ENCODE results near the gene COX20. TPM values are rescaled to one million over a fixed set of nuclear protein-coding genes. Genes with fewer than 3 reads are reported as not detected.

Gene COX20
- total and polyA plus RNA-seq, 2 of the 13 experiments (the other 11 are each of a cell fraction or from before 2014, with no cell fraction given), result 34.4 to 95.8 TPM

DNA sequence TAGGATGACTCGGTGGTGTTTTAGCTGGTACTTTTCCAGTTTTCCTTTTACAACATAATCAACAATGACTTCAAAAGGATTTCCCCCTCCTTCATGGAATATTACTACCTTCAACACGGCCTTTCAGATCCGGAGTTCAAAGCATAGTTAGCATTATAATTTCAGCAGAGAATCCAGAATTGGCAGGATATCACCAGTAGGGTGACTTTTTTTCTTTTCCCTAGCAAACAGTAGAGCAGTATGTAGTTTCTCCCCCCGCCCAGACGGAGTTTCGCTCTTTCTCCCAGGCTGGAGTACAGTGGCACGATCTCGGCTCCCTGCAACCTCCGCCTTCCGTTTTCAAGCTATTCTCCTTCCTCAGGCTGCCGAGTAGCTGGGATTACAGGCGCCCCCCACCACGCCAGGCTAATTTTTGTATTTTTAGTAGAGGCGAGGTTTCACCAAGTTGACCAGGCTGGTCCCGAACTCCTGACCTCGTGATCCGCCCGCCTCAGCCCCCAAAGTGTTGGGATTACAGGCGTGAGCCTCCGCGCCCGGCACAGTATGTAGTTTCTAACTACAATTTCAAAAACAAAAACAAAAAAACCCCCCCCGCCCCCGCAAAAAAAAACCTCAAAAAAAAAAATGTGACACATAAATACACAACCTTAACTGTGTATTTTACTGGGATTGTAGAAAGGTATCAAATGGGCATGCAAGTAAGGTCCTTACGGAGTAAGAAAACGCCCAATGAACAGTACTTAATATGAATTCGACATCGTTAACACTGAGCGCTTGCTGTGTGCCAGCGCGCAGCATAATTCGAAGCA lies 1.5 kb upstream of the COX20 start (continued):
- TF ChIP-seq, protein P1, sequence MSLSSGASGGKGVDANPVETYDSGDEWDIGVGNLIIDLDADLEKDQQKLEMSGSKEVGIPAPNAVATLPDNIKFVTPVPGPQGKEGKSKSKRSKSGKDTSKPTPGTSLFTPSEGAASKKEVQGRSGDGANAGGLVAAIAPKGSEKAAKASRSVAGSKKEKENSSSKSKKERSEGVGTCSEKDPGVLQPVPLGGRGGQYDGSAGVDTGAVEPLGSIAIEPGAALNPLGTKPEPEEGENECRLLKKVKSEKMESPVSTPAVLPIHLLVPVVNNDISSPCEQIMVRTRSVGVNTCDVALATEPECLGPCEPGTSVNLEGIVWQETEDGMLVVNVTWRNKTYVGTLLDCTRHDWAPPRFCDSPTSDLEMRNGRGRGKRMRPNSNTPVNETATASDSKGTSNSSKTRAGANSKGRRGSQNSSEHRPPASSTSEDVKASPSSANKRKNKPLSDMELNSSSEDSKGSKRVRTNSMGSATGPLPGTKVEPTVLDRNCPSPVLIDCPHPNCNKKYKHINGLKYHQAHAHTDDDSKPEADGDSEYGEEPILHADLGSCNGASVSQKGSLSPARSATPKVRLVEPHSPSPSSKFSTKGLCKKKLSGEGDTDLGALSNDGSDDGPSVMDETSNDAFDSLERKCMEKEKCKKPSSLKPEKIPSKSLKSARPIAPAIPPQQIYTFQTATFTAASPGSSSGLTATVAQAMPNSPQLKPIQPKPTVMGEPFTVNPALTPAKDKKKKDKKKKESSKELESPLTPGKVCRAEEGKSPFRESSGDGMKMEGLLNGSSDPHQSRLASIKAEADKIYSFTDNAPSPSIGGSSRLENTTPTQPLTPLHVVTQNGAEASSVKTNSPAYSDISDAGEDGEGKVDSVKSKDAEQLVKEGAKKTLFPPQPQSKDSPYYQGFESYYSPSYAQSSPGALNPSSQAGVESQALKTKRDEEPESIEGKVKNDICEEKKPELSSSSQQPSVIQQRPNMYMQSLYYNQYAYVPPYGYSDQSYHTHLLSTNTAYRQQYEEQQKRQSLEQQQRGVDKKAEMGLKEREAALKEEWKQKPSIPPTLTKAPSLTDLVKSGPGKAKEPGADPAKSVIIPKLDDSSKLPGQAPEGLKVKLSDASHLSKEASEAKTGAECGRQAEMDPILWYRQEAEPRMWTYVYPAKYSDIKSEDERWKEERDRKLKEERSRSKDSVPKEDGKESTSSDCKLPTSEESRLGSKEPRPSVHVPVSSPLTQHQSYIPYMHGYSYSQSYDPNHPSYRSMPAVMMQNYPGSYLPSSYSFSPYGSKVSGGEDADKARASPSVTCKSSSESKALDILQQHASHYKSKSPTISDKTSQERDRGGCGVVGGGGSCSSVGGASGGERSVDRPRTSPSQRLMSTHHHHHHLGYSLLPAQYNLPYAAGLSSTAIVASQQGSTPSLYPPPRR (CRISPR knock-in tag; IDR thresholded peaks at IDR 0.05; ENCODE audit: borderline replicate concordance), result peak; percentile 19; the same call in 1 of the 2 replicates
- TF ChIP-seq ZSCAN22 (CRISPR knock-in tag; IDR thresholded peaks at IDR 0.05) (no peak), ZNF335 (CRISPR knock-in tag; IDR thresholded peaks at IDR 0.05) (no peak), ATF7-NPFF (CRISPR knock-in tag; IDR thresholded peaks at IDR 0.05; ENCODE audit: low read depth) (no peak), ZNF850 (CRISPR knock-in tag; conservative IDR thresholded peaks at IDR 0.05) (no peak), HOXA5 (CRISPR knock-in tag; IDR thresholded peaks at IDR 0.05) (no peak), ADNP (CRISPR knock-in tag; IDR thresholded peaks at IDR 0.05) (no peak), RAD51 (IDR thresholded peaks at IDR 0.05; ENCODE audit: borderline replicate concordance) (no peak), SMARCC2 (IDR thresholded peaks at IDR 0.05) (no peak), HDAC1 (CRISPR knock-in tag; IDR thresholded peaks at IDR 0.05) (peak; percentile 40), ZNF780A (CRISPR knock-in tag; IDR thresholded peaks at IDR 0.05) (0 out of 2 replicates have a peak, but pooled peaks have one; percentile 62), ZNF589 (CRISPR knock-in tag; conservative IDR thresholded peaks at IDR 0.05) (no peak; the same call in 1 of the 2 replicates), SMARCE1 (IDR thresholded peaks at IDR 0.05; ENCODE audit: borderline replicate concordance) (no peak), HMG20A (CRISPR knock-in tag; IDR thresholded peaks at IDR 0.05; ENCODE audit: borderline replicate concordance) (peak; percentile 75; the same call in 1 of the 2 replicates)
- TF ChIP-seq, protein P2, sequence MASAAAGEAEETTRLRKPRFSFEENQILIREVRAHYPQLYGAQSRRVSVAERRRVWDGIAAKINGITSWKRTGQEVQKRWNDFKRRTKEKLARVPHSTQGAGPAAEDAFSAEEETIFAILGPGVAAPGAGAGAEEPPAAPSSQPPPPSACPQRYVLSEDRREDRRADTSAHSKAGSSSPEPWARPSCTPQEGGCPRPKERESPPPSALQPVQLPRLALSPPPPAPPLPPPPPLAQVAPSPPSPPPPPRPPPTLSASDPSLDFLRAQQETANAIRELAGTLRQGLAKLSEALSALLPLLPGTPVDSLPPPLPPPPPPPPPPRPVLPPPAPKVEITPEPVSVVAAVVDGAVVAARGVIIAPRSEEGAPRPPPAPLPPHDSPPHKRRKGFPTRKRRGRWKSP (CRISPR knock-in tag; IDR thresholded peaks at IDR 0.05), result 0 out of 2 replicates have a peak, but pooled peaks have one; percentile 37
- TF ChIP-seq, protein P3, sequence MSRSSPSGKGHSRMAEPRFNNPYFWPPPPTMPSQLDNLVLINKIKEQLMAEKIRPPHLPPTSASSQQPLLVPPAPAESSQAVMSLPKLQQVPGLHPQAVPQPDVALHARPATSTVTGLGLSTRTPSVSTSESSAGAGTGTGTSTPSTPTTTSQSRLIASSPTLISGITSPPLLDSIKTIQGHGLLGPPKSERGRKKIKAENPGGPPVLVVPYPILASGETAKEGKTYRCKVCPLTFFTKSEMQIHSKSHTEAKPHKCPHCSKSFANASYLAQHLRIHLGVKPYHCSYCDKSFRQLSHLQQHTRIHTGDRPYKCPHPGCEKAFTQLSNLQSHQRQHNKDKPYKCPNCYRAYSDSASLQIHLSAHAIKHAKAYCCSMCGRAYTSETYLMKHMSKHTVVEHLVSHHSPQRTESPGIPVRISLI (CRISPR knock-in tag; IDR thresholded peaks at IDR 0.05; ENCODE audit: borderline replicate concordance), result peak; percentile 92
- TF ChIP-seq, protein P4, sequence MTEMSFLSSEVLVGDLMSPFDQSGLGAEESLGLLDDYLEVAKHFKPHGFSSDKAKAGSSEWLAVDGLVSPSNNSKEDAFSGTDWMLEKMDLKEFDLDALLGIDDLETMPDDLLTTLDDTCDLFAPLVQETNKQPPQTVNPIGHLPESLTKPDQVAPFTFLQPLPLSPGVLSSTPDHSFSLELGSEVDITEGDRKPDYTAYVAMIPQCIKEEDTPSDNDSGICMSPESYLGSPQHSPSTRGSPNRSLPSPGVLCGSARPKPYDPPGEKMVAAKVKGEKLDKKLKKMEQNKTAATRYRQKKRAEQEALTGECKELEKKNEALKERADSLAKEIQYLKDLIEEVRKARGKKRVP (CRISPR knock-in tag; IDR thresholded peaks at IDR 0.05), result 0 out of 4 replicates have a peak, but pooled peaks of 1 of the 2 experiments have one; percentile 21
- TF ChIP-seq, protein P5, sequence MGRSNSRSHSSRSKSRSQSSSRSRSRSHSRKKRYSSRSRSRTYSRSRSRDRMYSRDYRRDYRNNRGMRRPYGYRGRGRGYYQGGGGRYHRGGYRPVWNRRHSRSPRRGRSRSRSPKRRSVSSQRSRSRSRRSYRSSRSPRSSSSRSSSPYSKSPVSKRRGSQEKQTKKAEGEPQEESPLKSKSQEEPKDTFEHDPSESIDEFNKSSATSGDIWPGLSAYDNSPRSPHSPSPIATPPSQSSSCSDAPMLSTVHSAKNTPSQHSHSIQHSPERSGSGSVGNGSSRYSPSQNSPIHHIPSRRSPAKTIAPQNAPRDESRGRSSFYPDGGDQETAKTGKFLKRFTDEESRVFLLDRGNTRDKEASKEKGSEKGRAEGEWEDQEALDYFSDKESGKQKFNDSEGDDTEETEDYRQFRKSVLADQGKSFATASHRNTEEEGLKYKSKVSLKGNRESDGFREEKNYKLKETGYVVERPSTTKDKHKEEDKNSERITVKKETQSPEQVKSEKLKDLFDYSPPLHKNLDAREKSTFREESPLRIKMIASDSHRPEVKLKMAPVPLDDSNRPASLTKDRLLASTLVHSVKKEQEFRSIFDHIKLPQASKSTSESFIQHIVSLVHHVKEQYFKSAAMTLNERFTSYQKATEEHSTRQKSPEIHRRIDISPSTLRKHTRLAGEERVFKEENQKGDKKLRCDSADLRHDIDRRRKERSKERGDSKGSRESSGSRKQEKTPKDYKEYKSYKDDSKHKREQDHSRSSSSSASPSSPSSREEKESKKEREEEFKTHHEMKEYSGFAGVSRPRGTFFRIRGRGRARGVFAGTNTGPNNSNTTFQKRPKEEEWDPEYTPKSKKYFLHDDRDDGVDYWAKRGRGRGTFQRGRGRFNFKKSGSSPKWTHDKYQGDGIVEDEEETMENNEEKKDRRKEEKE (IDR thresholded peaks at IDR 0.05), result no peak

Measured in HepG2 (cell line).